Inferior parietal cortex (tissue), 1 donor: ENCODE data around the gene PRKG1.
"Not testable (repeated sequence)": the region's sequence is repeated elsewhere in the genome, so short reads cannot be mapped to it uniquely, and the experiment has no call there.

Source experiments
- DNase-seq: peaks from one replicate; pipeline ENCODE4 v3.0.0-alpha.2; 2016; ENCODE audit errors: extremely low spot score

PRKG1 gene

GRCh38 chr10:51321300-51321699, 247.0 kb downstream of the PRKG1 start:
- DNase-seq: no peak

GRCh38 chr10:51321980-51322379, 247.7 kb downstream of the PRKG1 start:
- DNase-seq: no peak

- DNase-seq: no peak
Observed at GRCh38 chr10:51325649-51326048, 251.4 kb downstream of the PRKG1 start.

GRCh38 chr10:51326174-51326573, 251.9 kb downstream of the PRKG1 start:
- DNase-seq: no peak

GRCh38 chr10:51327432-51327831, 253.1 kb downstream of the PRKG1 start:
- no peak for DNase-seq

GRCh38 chr10:51340366-51340765, 266.1 kb downstream of the PRKG1 start:
- DNase-seq: no peak

GRCh38 chr10:51340845-51341610, 266.7 kb downstream of the PRKG1 start:
- no peak for DNase-seq

GRCh38 chr10:51341745-51342144, 267.5 kb downstream of the PRKG1 start:
- not testable (repeated sequence) for DNase-seq

- no peak for DNase-seq
Observed at GRCh38 chr10:51342381-51342780, 268.1 kb downstream of the PRKG1 start.

GRCh38 chr10:51343391-51343790, 269.1 kb downstream of the PRKG1 start:
- no peak for DNase-seq

GRCh38 chr10:51344371-51344770, 270.1 kb downstream of the PRKG1 start:
- DNase-seq: no peak

GRCh38 chr10:51348622-51349021, 274.3 kb downstream of the PRKG1 start:
- DNase-seq: no peak

GRCh38 chr10:51357170-51357569, 282.9 kb downstream of the PRKG1 start:
- no peak for DNase-seq

GRCh38 chr10:51358227-51358626, 283.9 kb downstream of the PRKG1 start:
- no peak for DNase-seq

- DNase-seq: no peak
Observed at GRCh38 chr10:51363415-51363814, 289.1 kb downstream of the PRKG1 start.

- no peak for DNase-seq
Observed at GRCh38 chr10:51364674-51365073, 290.4 kb downstream of the PRKG1 start.

GRCh38 chr10:51366044-51366443, 291.8 kb downstream of the PRKG1 start:
- DNase-seq: no peak

GRCh38 chr10:51367127-51367526, 292.8 kb downstream of the PRKG1 start:
- DNase-seq: peak; percentile 59

- no peak for DNase-seq
Observed at GRCh38 chr10:51367694-51368093, 293.4 kb downstream of the PRKG1 start.

GRCh38 chr10:51368943-51369342, 294.7 kb downstream of the PRKG1 start:
- DNase-seq: no peak

- DNase-seq: no peak
Observed at GRCh38 chr10:51369903-51370302, 295.6 kb downstream of the PRKG1 start.

GRCh38 chr10:51371743-51372142, 297.5 kb downstream of the PRKG1 start:
- DNase-seq: no peak

GRCh38 chr10:51375790-51376189, 301.5 kb downstream of the PRKG1 start:
- DNase-seq: no peak
